Measurements from ENCODE around the gene P2RY6. TPM values are rescaled to one million over a fixed set of nuclear protein-coding genes. Genes with fewer than 3 reads are reported as not detected.

Gene P2RY6
- total RNA-seq, 1 experiment from 2014 or later: not detected

- peak overlapping the region in 1 of 3 experiments; percentile 84; a peak in 1 of 7 replicates for H3K27ac Mint-ChIP-seq
- no peak for TF ChIP-seq CTCF (conservative IDR thresholded peaks at IDR 0.05)
- no peak overlapping the region for H3K4me3 Mint-ChIP-seq
- no peaks in the 10 kb centered on the region for H3K79me2 ChIP-seq (ENCODE audit: insufficient read depth, low read length)
- no peaks in the 10 kb centered on the region for H3K9me3 Mint-ChIP-seq
- no peak overlapping the region for H2AFZ ChIP-seq (ENCODE audit: low read length)
- H2BK5ac ChIP-seq (ENCODE audit: insufficient read length, low read length): no peak overlapping the region
- H2BK15ac ChIP-seq (ENCODE audit: low read depth, low read length): no peak overlapping the region
- no peak for DNase-seq
- H3K9ac ChIP-seq (ENCODE audit: extremely low read depth, insufficient read length, low read length): no peak overlapping the region
- no peak overlapping the region for H2AK5ac ChIP-seq (ENCODE audit: insufficient read length, low read length)
- no peaks in the 10 kb centered on the region for H3K9me3 ChIP-seq (ENCODE audit: control insufficient read depth, low read depth, low read length)
- H4K5ac ChIP-seq (ENCODE audit: insufficient read length, low read depth, low read length): no peak overlapping the region
- no peak overlapping the region for H4K91ac ChIP-seq (ENCODE audit: insufficient read length, low read depth, low read length)
- no peaks in the 10 kb centered on the region for H3K79me1 ChIP-seq (ENCODE audit: insufficient read depth, low read depth, low read length, poor library complexity, severe bottlenecking)
- no peaks in the 10 kb centered on the region for H4K20me1 ChIP-seq (ENCODE audit: control insufficient read depth, insufficient read depth, insufficient read length)
- H2BK12ac ChIP-seq (ENCODE audit: insufficient read length, low read depth, low read length): no peak overlapping the region
- WGBS (ENCODE audit: extremely low coverage, insufficient read length, low lambda C conversion rate): no CpG with 5 or more reads among the region's 5 CpGs
- H3K4me1 ChIP-seq (ENCODE audit: insufficient read depth, low read length): peaks cover 2% of the 10 kb centered on the region; the same call in 1 of the 2 replicates
- H3K23me2 ChIP-seq (ENCODE audit: insufficient read length, low read depth, low read length, poor library complexity, severe bottlenecking): no peaks in the 10 kb centered on the region
- no peak overlapping the region for H3T11ph ChIP-seq (ENCODE audit: low read length)
- H4K8ac ChIP-seq (replicated peaks; ENCODE audit: insufficient read length, low read depth, low read length): no peak overlapping the region
- H3K27me3 Mint-ChIP-seq (ENCODE audit: low read depth): peaks cover 39% of the 10 kb centered on the region
- H3K4me1 Mint-ChIP-seq: peaks cover 11 to 18% of the 10 kb centered on the region in 2 experiments
- H3K27ac ChIP-seq (ENCODE audit: insufficient read length, low read depth, low read length): no peak overlapping the region
- no peaks in the 10 kb centered on the region for H3K36me3 Mint-ChIP-seq (ENCODE audit: insufficient read depth in 1 of 3, low read depth in 3 of 3)
- no peak overlapping the region for H3K23ac ChIP-seq (ENCODE audit: insufficient read length, low read depth, low read length)
- H2BK20ac ChIP-seq (ENCODE audit: low read depth, low read length, poor library complexity, severe bottlenecking): no peak overlapping the region
- no peak overlapping the region for H3K4ac ChIP-seq (ENCODE audit: low read depth, low read length)
- no peak overlapping the region for H3K14ac ChIP-seq (ENCODE audit: insufficient read depth, low read length)
- no peak overlapping the region for H3K4me2 ChIP-seq (ENCODE audit: insufficient read depth, insufficient read length, low read length)
- H3K27me3 ChIP-seq (ENCODE audit: insufficient read depth, low read length): no peaks in the 10 kb centered on the region; the same call in 1 of the 2 replicates
- H3K56ac ChIP-seq (ENCODE audit: insufficient read length, low read depth, low read length): no peak overlapping the region
- no peak overlapping the region for H3K18ac ChIP-seq (ENCODE audit: insufficient read length, low read depth, low read length)
- no peak overlapping the region for H2BK120ac ChIP-seq (ENCODE audit: low read depth, low read length, poor library complexity, severe bottlenecking)
Observed at GRCh38 chr11:73298233-73298632, 26.1 kb downstream of the P2RY6 start.

Measured in H9 (cell line).